Right renal cortex interstitium (tissue), 3 donors: Measurements from ENCODE around the gene NKX2-4. TPM values are rescaled to one million over a fixed set of nuclear protein-coding genes. Genes with fewer than 3 reads are reported as not detected.

Experiments
- DNase-seq, 3 donors: peaks; one replicate each; pipeline ENCODE4 v3.0.0-alpha.2; 2013; ENCODE audit warnings: low read depth in 3 of 3, low spot score in 2 of 3
- polyA plus RNA-seq, 3 donors: library from polyadenylated mRNA; unstranded; fragments of 120-200 nt; gene quantifications; one replicate each; pipeline ENCODE4 v1.2.1, GENCODE V29; 2013; ENCODE audit not compliant: insufficient read length in 3 of 3

NKX2-4 gene
- polyA plus RNA-seq, 3 donors, result not detected

GRCh38 chr20:21365771-21366170, 31.6 kb downstream of the NKX2-4 start:
- no peak for DNase-seq

- DNase-seq, result no peak
Measured at GRCh38 chr20:21364413-21364812, 32.9 kb downstream of the NKX2-4 start.

GRCh38 chr20:21361266-21361665, 36.1 kb downstream of the NKX2-4 start:
- DNase-seq, result no peak

GRCh38 chr20:21360705-21361104, 36.6 kb downstream of the NKX2-4 start:
- DNase-seq, result no peak

- no peak for DNase-seq
Measured at GRCh38 chr20:21358737-21359136, 38.6 kb downstream of the NKX2-4 start.

- DNase-seq, result no peak
Measured at GRCh38 chr20:21357844-21358243, 39.5 kb downstream of the NKX2-4 start.

GRCh38 chr20:21356386-21356785, 40.9 kb downstream of the NKX2-4 start:
- DNase-seq, result no peak

- no peak for DNase-seq
Measured at GRCh38 chr20:21355981-21356380, 41.3 kb downstream of the NKX2-4 start.

GRCh38 chr20:21353236-21353635, 44.1 kb downstream of the NKX2-4 start:
- no peak for DNase-seq

- no peak for DNase-seq
Measured at GRCh38 chr20:21352703-21353102, 44.6 kb downstream of the NKX2-4 start.

Other genes starting within 250 kb of the NKX2-4 start
- gene XRN2, start 94.2 kb downstream of the NKX2-4 start, polyA plus RNA-seq, result 100 to 1,000 TPM; 104 to 114 (median 112) TPM
- gene NKX2-2, start 116.5 kb upstream of the NKX2-4 start, polyA plus RNA-seq, result not detected